ENCODE data around the gene POLR2F. TPM values are rescaled to one million over a fixed set of nuclear protein-coding genes. Genes with fewer than 3 reads are reported as not detected.
A peak's percentile ranks its signal among the peaks of the same experiment; 100 is the strongest.

Gene POLR2F
- total and polyA plus RNA-seq, 9 of the 15 experiments (the other 6 are each of a cell fraction or from before 2014, with no cell fraction given): 98.9 to 410 (median 168) TPM

- WGBS (ENCODE audit: insufficient coverage, low coverage, missing lambda C conversion rate): 45% methylated on average over 2 of the region's 18 CpGs
- H3K27ac ChIP-seq (ENCODE audit: extremely low read depth, low read depth, low read length): no peak overlapping the region
- H3K4me3 ChIP-seq: no peak overlapping the region
- no peak overlapping the region for H3K4me2 ChIP-seq (ENCODE audit: insufficient read depth, low read length)
- H2AFZ ChIP-seq (ENCODE audit: low read depth, low read length): no peak overlapping the region
- no peaks in the 10 kb centered on the region for H3K79me2 ChIP-seq (ENCODE audit: control insufficient read depth, insufficient read depth, low read length)
- FAIRE-seq (no peak), ATAC-seq (no peak), DNase-seq (ENCODE audit: extremely low read depth in 1 of 4, low spot score in 3 of 4) (no peak)
- H3K36me3 ChIP-seq (ENCODE audit: control insufficient read depth, insufficient read depth, low read length): peaks cover 18% of the 10 kb centered on the region; the same call in 2 of the 3 replicates
- peaks cover 0 to 10% of the 10 kb centered on the region in 2 experiments; a peak in 1 of 5 replicates for H3K4me1 ChIP-seq (replicated peaks in 1 of 2; ENCODE audit: control insufficient read depth in 2 of 2, insufficient read depth in 2 of 2, low read length in 2 of 2)
- BruUV-seq (replicated peaks): no TSS peak
- H3K9ac ChIP-seq (ENCODE audit: insufficient read depth in 1 of 2, low read depth in 2 of 2, low read length in 2 of 2): peak overlapping the region in 1 of 2 experiments; percentile 45; a peak in 1 of 4 replicates
- in situ Hi-C loops (cut with MboI) (no loop called here), intact Hi-C loops (cut with micrococcal nuclease) (no loop called here)
- no peaks in the 10 kb centered on the region for H3K27me3 ChIP-seq (ENCODE audit: control insufficient read depth in 2 of 2, insufficient read depth in 2 of 2, low read length in 2 of 2)
- no peaks in the 10 kb centered on the region for H3K9me3 ChIP-seq (replicated peaks; ENCODE audit: control insufficient read depth, insufficient read depth, low read depth, low read length)
- ChIA-PET POLR2A (interaction anchor here (0.5 kb wide), 1 partner anchor 27 kb away, joined by 3 read pairs; no protein-coding TSS in a partner anchor), CTCF (ENCODE audit: low intra/inter-chr PET ratio) (no interaction called here)
- no peaks in the 10 kb centered on the region for H4K20me1 ChIP-seq (replicated peaks; ENCODE audit: control insufficient read depth, insufficient read depth, low read length)
- TF ChIP-seq HMG20B (CRISPR knock-in tag; IDR thresholded peaks at IDR 0.05) (no peak), POLR2A (conservative IDR thresholded peaks at IDR 0.05) (no peak), RBFOX2 (IDR thresholded peaks at IDR 0.05; ENCODE audit: low read depth, low read length) (0 out of 2 replicates have a peak, but pooled peaks have one; percentile 14), POLR2G (IDR thresholded peaks at IDR 0.05; ENCODE audit: low read depth, low read length) (peak; percentile 40)
- H3K9me1 ChIP-seq (ENCODE audit: control insufficient read depth, insufficient read depth, low read length): no peaks in the 10 kb centered on the region
These were observed 29.0 kb upstream of the POLR2F start for GRCh38 chr22:37924386-37925065.

GRCh38 chr22:37925330-37925729, 28.2 kb upstream of the POLR2F start:
- Histone ChIP-seq H3K9ac (ENCODE audit: insufficient read depth in 1 of 2, low read depth in 2 of 2, low read length in 2 of 2) (no peak overlapping the region), H3K36me3 (ENCODE audit: control insufficient read depth, insufficient read depth, low read length) (peaks cover 18% of the 10 kb centered on the region; the same call in 2 of the 3 replicates), H2AFZ (ENCODE audit: low read depth, low read length) (no peak overlapping the region), H3K27me3 (ENCODE audit: control insufficient read depth in 2 of 2, insufficient read depth in 2 of 2, low read length in 2 of 2) (no peaks in the 10 kb centered on the region), H4K20me1 (replicated peaks; ENCODE audit: control insufficient read depth, insufficient read depth, low read length) (no peaks in the 10 kb centered on the region), H3K4me3 (no peak overlapping the region), H3K4me1 (replicated peaks in 1 of 2; ENCODE audit: control insufficient read depth in 2 of 2, insufficient read depth in 2 of 2, low read length in 2 of 2) (peaks cover 0 to 12% of the 10 kb centered on the region in 2 experiments; a peak in 1 of 5 replicates), H3K9me3 (replicated peaks; ENCODE audit: control insufficient read depth, insufficient read depth, low read depth, low read length) (no peaks in the 10 kb centered on the region), H3K9me1 (ENCODE audit: control insufficient read depth, insufficient read depth, low read length) (no peaks in the 10 kb centered on the region), H3K27ac (ENCODE audit: extremely low read depth, low read depth, low read length) (no peak overlapping the region), H3K79me2 (ENCODE audit: control insufficient read depth, insufficient read depth, low read length) (no peaks in the 10 kb centered on the region), H3K4me2 (ENCODE audit: insufficient read depth, low read length) (no peak overlapping the region)
- in situ Hi-C loops (cut with MboI): no loop called here
- DNase-seq (ENCODE audit: extremely low read depth in 1 of 4, low spot score in 3 of 4) (no peak), FAIRE-seq (no peak), ATAC-seq (no peak)
- 41% methylated on average over 2 of the region's 3 CpGs for WGBS (ENCODE audit: insufficient coverage, low coverage, missing lambda C conversion rate)
- intact Hi-C loops (cut with micrococcal nuclease): no loop called here
- POLR2A ChIA-PET: interaction anchor here (0.7 kb wide), 1 partner anchor 198 kb away, joined by 3 read pairs; no protein-coding TSS in a partner anchor
- no TSS peak for BruUV-seq (replicated peaks)
- CTCF ChIA-PET (ENCODE audit: low intra/inter-chr PET ratio): no interaction called here
- TF ChIP-seq DEAF1 (CRISPR knock-in tag; IDR thresholded peaks at IDR 0.05) (no peak), ZNF280A (IDR thresholded peaks at IDR 0.05; ENCODE audit: low read depth, partially characterized antibody) (no peak), ZNF311 (CRISPR knock-in tag; IDR thresholded peaks at IDR 0.05) (no peak), DPF2 (IDR thresholded peaks at IDR 0.05) (no peak), HDAC6 (IDR thresholded peaks at IDR 0.05; ENCODE audit: low read depth, low read length) (no peak), TARDBP (IDR thresholded peaks at IDR 0.05) (no peak), FIP1L1 (IDR thresholded peaks at IDR 0.05; ENCODE audit: low read depth, low read length, poor library complexity, severe bottlenecking) (no peak), EHMT2 (IDR thresholded peaks at IDR 0.05) (no peak)
